Peyer's patch (tissue), 4 donors: ENCODE measurements around the gene SLCO4C1.

Source experiments
- CTCF ChIP-seq, 6 experiments: fragments of 450-650 bp in 4 of 6; fragments of 200-600 bp in 2 of 6; sonication (generic) in 1 of 6; IDR thresholded peaks; one replicate each; pipeline ENCODE4 v1.5.1; 2017 to 2019; ENCODE audit warnings: antibody characterized with exemption in 6 of 6, mild to moderate bottlenecking in 3 of 6, moderate library complexity in 1 of 6
- POLR2A ChIP-seq, 2 donors: fragments of 450-650 bp; IDR thresholded peaks; one replicate each; pipeline ENCODE4 v1.5.1; 2017; ENCODE audit warnings: antibody characterized with exemption in 2 of 2, mild to moderate bottlenecking in 2 of 2, moderate library complexity in 2 of 2

GRCh38 chr5:102270036-102270435, 26.0 kb downstream of the SLCO4C1 start:
- no peak for TF ChIP-seq CTCF (IDR thresholded peaks at IDR 0.05)
- no peak for TF ChIP-seq POLR2A (IDR thresholded peaks at IDR 0.05)
